Smooth muscle cell (in vitro differentiated cells): ENCODE results near the gene DIPK1A. TPM values are rescaled to one million over a fixed set of nuclear protein-coding genes. Genes with fewer than 3 reads are reported as not detected.

Experiments used
- DNase-seq: peaks from one replicate; lab custom pipeline; 2025; ENCODE audit not compliant: unreplicated experiment; lab: John Stamatoyannopoulos, UW
- H2AFZ ChIP-seq: fragments of 200-600 bp; sonication (generic); 2 replicates; pipeline ENCODE4 v1.6.0; 2016; ENCODE audit warnings: antibody characterized with exemption, low read depth, mild to moderate bottlenecking
- H3F3A ChIP-seq: fragments of 200-600 bp; sonication (generic); 2 replicates; pipeline ENCODE4 v1.6.0; 2017; ENCODE audit warnings: antibody characterized with exemption, low read depth
- H3K27ac ChIP-seq: fragments of 200-600 bp; sonication (generic); 2 replicates; pipeline ENCODE4 v1.5.1; 2016; ENCODE audit warnings: low read depth, mild to moderate bottlenecking
- H3K27me3 ChIP-seq: fragments of 200-600 bp; sonication (generic); 2 replicates; pipeline ENCODE4 v1.6.1; 2016; ENCODE audit warnings: low read depth, mild to moderate bottlenecking
- H3K36me3 ChIP-seq: fragments of 200-600 bp; sonication (generic); 2 replicates; pipeline ENCODE4 v1.5.1; 2016; ENCODE audit warnings: low read depth
- H3K4me1 ChIP-seq: fragments of 200-600 bp; sonication (generic); 2 replicates; pipeline ENCODE4 v1.5.1; 2016; ENCODE audit warnings: low read depth
- H3K4me2 ChIP-seq: fragments of 200-600 bp; sonication (generic); 2 replicates; pipeline ENCODE4 v1.6.0; 2016; ENCODE audit warnings: mild to moderate bottlenecking
- H3K4me3 ChIP-seq: fragments of 200-600 bp; sonication (generic); 2 replicates; pipeline ENCODE4 v1.5.1; 2016; ENCODE audit warnings: mild to moderate bottlenecking
- H3K79me2 ChIP-seq: fragments of 200-600 bp; sonication (generic); 2 replicates; pipeline ENCODE4 v1.6.0; 2016; ENCODE audit warnings: low read depth, mild to moderate bottlenecking
- H3K9ac ChIP-seq: fragments of 200-600 bp; sonication (generic); 2 replicates; pipeline ENCODE4 v1.6.0; 2016; ENCODE audit warnings: low read depth
- H3K9me3 ChIP-seq: fragments of 200-600 bp; sonication (generic); replicated peaks from 2 replicates; pipeline ENCODE4 v1.5.1; 2016; ENCODE audit warnings: low read depth
- H4K20me1 ChIP-seq: fragments of 200-600 bp; sonication (generic); 2 replicates; pipeline ENCODE4 v1.6.0; 2016; ENCODE audit warnings: low read depth
- CTCF ChIP-seq: fragments of 200-600 bp; sonication (generic); IDR thresholded peaks from 2 replicates; pipeline ENCODE4 v1.5.1; 2017; ENCODE audit warnings: borderline replicate concordance, mild to moderate bottlenecking, antibody characterized with exemption; ENCODE audit not compliant: insufficient read depth, poor library complexity, severe bottlenecking
- WGBS: methylation state at CpG from one replicate; pipeline ENCODE4 v1.1.7; 2016; ENCODE audit warnings: low lambda C conversion rate; 5-methylcytosine and 5-hydroxymethylcytosine counted together
- polyA plus RNA-seq: library from polyadenylated mRNA; unstranded; fragments of >200 nt; fragmentation: Nextera tagmentation; extraction: Ambion mirVana; gene quantifications from 2 replicates; pipeline ENCODE4 v1.2.1, GENCODE V29; 2016
- total RNA-seq: library from RNA; depleted of rRNA; stranded (reverse); fragments of >200 nt; gene quantifications from 2 replicates; pipeline ENCODE4 v1.2.3, GENCODE V29; 2014

DIPK1A gene
- total and polyA plus RNA-seq, 2 experiments from 2014 or later, result 7.3 to 8.3 TPM

- no peak for TF ChIP-seq CTCF
- Histone ChIP-seq H2AFZ (no peak overlapping the region), H4K20me1 (no peaks in the 10 kb centered on the region), H3K4me2 (no peak overlapping the region), H3F3A (no peaks in the 10 kb centered on the region), H3K27me3 (no peaks in the 10 kb centered on the region), H3K79me2 (no peaks in the 10 kb centered on the region), H3K4me3 (no peak overlapping the region), H3K27ac (no peak overlapping the region), H3K9ac (no peak overlapping the region), H3K9me3 (no peaks in the 10 kb centered on the region), H3K4me1 (no peaks in the 10 kb centered on the region), H3K36me3 (no peaks in the 10 kb centered on the region)
- no peak for DNase-seq
- WGBS, result 92% methylated on average over 2 of the region's 2 CpGs
These were observed 90.7 kb downstream of the DIPK1A start for GRCh38 chr1:92870591-92870990.

GRCh38 chr1:92864131-92864530 lies 97.1 kb downstream of the DIPK1A start:
- TF ChIP-seq CTCF, result no peak
- no peak overlapping the region for H3K27ac ChIP-seq
- no peaks in the 10 kb centered on the region for H3F3A ChIP-seq
- no peaks in the 10 kb centered on the region for H3K4me1 ChIP-seq
- no peak overlapping the region for H3K4me2 ChIP-seq
- H3K9ac ChIP-seq, result no peak overlapping the region
- no peaks in the 10 kb centered on the region for H3K79me2 ChIP-seq
- no peak overlapping the region for H2AFZ ChIP-seq
- DNase-seq, result no peak
- no peaks in the 10 kb centered on the region for H3K27me3 ChIP-seq
- H3K36me3 ChIP-seq, result no peaks in the 10 kb centered on the region
- no peaks in the 10 kb centered on the region for H3K9me3 ChIP-seq
- H3K4me3 ChIP-seq, result no peak overlapping the region
- H4K20me1 ChIP-seq, result no peaks in the 10 kb centered on the region

- H3K4me3 ChIP-seq, result no peak overlapping the region
- H3K27me3 ChIP-seq, result no peaks in the 10 kb centered on the region
- no peaks in the 10 kb centered on the region for H3F3A ChIP-seq
- H3K79me2 ChIP-seq, result no peaks in the 10 kb centered on the region
- no peak for TF ChIP-seq CTCF
- WGBS, result 68% methylated on average over 4 of the region's 4 CpGs
- H3K36me3 ChIP-seq, result no peaks in the 10 kb centered on the region
- no peak overlapping the region for H3K27ac ChIP-seq
- no peaks in the 10 kb centered on the region for H3K4me1 ChIP-seq
- H3K4me2 ChIP-seq, result no peak overlapping the region
- H2AFZ ChIP-seq, result no peak overlapping the region
- H4K20me1 ChIP-seq, result no peaks in the 10 kb centered on the region
- DNase-seq, result no peak
- H3K9me3 ChIP-seq, result no peaks in the 10 kb centered on the region
- no peak overlapping the region for H3K9ac ChIP-seq
These were observed 98.7 kb downstream of the DIPK1A start for GRCh38 chr1:92862605-92863004.

GRCh38 chr1:92859400-92860039 lies 101.7 kb downstream of the DIPK1A start:
- H2AFZ ChIP-seq, result no peak overlapping the region
- no peaks in the 10 kb centered on the region for H3K79me2 ChIP-seq
- H3K4me2 ChIP-seq, result no peak overlapping the region

More at GRCh38 chr1:92859400-92860039, 101.7 kb downstream of the DIPK1A start:
- no peaks in the 10 kb centered on the region for H4K20me1 ChIP-seq
- H3K9me3 ChIP-seq, result no peaks in the 10 kb centered on the region
- no peaks in the 10 kb centered on the region for H3K4me1 ChIP-seq
- no peak overlapping the region for H3K4me3 ChIP-seq
- no peaks in the 10 kb centered on the region for H3K36me3 ChIP-seq
- no peak for TF ChIP-seq CTCF
- H3K27me3 ChIP-seq, result no peaks in the 10 kb centered on the region
- H3K27ac ChIP-seq, result no peak overlapping the region
- WGBS, result 86% methylated on average over 7 of the region's 7 CpGs
- no peaks in the 10 kb centered on the region for H3F3A ChIP-seq
- no peak overlapping the region for H3K9ac ChIP-seq
- no peak for DNase-seq
